CD4-positive, alpha-beta T cell treated with Interleukin-1 beta for 1 hour (primary cell): ENCODE data around the gene LPP.

Source experiments
- DNase-seq, 2 donors: peaks; one replicate each; pipeline ENCODE4 v3.0.0-alpha.2; 2020 to 2022

LPP gene

DNA sequence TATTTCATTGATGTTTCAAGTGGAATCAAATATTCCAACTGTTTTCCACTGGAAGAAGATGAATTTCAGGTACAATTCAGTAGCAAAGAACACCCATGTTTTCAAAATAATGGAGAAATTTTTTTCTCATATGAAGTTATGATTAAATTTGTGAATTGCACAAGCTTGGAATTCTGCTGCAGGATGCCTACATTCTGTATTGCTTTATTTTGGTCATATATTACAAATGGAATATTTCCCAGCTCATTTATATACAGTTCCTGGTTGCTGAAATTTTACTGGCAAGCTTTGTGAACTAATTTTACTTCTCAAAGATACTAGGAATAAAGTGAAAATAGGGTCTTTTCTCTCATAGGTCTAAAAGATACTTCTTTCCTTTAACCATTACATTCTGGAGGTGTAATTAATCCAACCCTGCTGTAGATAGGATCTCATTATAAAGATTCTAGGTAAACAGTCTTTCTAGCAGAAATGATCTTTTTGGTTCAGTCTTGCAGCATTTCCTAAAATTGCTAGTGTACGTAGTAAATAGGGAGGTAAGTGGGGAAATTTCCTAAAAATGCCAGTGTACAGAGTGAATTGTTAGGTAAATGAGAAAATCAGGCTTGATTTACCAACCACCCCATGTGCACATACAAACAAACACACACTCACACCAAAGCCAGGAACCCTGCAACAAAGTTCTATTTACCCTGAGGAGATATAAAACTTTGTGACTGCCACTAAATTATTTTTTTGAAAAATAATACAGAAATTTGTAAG lies 624.3 kb downstream of the LPP start:
- DNase-seq, result no peak

DNA sequence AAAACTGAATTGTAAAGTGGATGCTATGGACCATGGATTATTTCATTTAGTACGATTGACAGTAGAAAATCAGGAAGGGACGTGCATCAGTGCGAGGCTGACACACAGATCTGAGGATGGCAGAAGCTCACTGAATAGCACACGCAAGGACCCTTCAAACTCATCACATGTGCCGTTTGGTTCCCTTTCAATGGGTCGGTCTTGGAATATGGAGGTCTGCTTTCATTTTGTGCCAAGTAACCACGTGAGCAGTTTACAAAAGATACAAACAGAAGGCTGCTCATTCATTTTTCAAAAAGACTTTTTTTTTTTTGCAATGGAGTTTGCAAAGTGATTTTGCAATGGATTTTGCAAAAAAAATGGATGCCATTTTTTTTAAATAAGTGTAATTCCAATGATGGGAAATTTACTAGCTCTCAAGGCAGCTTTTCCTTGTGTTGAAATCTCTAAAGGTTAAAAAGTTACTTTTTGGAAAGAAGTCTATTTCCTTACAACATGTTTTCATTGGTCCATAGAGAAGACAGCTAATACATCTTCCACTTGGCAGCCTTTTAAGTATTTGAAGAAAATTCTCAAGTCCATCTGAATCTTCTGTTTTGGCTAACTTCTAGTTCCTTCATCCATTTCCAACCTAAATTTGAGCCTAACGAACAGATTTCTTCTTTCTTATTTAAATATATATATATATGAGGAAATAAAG lies 625.5 kb downstream of the LPP start:
- no peak for DNase-seq

DNA sequence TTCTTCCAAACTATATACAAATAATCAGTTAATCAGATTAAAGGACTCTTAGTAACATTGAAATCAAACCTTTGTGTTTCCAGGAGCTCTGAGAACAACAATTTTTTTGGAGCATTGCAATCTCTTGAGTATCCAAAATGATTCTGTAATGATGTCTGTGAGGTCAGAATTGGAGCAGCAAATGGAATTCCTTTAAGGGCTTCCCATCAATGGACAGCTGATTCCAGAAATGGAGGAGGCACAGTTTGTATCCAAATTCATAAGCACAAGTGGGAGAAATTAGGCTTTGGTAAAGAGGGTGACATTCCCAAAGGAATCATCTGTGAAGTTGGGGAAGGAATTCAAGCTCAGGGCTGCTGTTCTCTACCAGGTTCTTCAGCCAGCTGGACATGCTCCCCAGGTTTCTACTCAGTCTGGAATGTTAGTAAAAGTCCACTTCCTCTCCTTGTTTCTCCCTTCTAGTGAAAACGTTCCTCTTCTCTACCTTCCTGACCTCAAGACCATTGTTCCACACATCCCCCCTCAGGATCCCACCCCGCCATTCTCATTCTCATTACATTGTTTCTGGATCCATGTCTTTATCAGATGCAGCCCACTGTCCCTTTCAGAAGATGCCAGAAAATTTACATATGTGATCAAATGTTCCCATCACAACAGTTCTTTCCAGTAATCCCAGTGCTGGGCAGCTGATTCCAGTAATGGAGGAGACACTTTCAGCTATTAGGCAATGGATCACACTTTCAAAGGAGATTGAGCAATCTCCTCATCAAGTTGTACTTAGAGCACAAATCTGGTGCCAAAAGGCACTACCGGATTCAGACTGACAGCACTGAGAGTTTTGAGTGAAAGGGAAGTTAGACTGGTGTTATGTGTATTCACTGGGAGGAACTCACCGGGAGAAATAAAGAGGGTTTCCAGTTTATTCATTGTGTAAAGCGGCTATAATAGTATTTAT lies 626.5 kb downstream of the LPP start:
- peak in 1 of 2 donors; percentile 10 for DNase-seq

DNA sequence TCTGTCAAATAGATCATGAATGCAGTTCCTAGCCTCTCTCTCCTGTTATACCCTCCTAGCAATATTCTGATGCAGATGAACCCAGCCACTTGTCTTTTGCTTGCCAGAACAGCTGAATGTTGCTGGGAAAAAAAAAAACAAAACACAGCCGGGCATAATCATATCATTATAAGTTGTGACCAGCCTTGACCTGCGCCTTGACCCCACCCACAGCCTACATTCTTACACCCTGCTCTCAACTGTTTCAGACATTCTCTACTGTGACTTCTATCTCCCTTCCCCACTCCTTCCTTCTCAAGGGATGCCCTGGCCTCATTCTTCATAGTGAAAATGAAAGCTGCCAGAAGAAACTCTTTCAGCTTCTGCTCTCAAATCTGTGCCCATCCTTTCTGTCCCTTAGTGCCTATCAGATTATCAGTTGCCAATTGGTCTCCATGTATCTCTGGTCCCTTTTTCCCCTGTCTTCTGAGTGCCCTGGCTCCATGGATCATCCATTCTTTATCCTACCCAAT lies 628.7 kb downstream of the LPP start:
- no peak for DNase-seq

DNA sequence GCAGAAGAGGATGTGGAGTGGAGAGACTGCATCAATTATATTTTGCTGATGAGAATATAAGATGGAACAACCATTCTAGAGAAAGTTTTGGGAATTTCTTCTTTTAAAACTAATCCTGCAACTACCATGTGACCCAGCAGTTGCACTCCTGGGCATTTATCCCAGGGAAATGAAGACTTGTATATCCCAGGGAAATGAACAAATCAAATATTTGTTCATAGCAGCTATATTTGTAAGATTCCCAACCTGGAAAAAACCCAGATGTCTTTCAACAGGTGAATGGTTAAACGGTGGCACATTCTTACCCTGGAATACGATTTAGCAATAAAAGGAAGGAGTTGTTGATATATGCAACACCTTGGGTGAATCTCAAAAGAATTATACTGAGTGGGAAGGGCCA lies 632.5 kb downstream of the LPP start:
- DNase-seq, result no peak

DNA sequence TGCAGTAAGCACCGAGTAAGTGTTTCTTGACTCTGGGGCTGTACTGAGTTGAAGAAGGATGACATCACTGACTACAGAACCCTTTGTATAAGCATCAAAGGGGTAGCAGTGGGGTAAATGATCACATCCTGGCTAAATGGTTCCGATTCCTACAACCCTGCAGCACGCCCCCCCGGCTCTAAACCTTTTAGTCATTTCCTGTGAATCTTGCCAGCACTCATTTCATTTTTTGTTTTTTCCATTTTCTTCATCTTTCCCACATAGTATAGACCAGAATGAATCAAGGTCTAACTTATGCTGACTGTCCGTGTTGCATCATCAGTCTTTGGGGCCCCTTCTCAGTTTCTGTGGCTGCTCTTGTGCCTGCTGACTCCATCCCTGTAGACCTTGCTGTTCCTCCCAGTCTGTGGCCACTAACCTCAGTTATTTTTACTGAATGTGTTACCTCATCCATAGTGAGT lies 634.7 kb downstream of the LPP start:
- peak; percentile 30 to 58 for DNase-seq

DNA sequence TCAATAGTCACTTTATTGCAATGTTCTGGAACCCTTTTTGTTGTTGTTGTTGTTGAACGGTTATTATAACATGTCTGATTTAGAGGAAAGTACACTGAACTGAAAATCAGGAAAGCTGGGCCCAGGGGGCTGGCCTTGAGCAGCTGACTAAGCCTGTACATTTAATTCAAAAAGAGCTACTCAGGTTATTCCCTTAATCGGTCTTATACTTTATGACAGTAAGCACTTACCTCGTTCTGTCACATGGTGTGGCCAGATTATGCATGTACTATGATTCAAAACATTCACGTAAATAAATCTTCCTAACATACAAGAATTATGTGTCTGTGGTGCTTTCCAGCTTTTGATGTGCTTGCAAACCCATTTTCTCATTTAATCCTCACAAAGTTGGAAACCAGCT lies 635.3 kb downstream of the LPP start:
- DNase-seq, result no peak

DNA sequence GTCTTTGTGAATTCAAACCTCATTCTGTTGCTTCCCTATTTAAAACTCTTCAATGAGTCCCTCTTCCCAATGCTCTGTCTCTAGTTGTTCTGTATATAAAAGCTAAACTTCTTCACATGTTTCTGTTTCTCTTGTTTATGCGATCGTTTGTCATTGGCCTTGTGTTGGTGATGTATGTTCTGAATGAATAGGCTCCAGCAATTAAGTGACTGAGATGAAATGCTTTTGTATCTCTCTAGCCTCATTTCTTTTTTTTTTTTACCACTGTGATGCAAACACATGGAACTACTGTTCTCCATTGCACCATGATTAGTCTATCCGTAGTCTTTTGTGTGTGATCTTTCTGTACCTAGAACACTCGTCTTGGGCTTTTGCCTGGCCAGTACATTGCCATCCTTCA lies 637.4 kb downstream of the LPP start:
- DNase-seq, result no peak

DNA sequence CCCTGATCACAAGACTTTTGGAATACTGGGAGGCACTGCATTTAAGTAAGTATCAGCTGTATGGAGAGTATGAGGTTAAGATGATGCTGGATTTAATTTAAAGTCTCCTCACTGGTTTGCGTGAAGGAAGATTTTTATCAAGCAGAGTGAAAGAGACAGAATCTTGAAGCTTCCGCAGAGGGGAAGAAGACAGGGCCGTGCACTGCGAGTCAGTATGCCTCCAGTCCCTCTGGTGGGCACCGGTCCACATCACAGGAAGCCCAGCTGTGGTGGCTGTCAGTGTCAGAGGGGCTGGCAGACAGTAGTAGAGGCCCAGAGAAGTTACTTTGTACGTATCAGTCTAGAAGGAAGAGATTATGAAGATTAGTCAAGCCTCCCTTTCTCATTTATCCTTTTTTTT lies 638.8 kb downstream of the LPP start:
- DNase-seq, result no peak

DNA sequence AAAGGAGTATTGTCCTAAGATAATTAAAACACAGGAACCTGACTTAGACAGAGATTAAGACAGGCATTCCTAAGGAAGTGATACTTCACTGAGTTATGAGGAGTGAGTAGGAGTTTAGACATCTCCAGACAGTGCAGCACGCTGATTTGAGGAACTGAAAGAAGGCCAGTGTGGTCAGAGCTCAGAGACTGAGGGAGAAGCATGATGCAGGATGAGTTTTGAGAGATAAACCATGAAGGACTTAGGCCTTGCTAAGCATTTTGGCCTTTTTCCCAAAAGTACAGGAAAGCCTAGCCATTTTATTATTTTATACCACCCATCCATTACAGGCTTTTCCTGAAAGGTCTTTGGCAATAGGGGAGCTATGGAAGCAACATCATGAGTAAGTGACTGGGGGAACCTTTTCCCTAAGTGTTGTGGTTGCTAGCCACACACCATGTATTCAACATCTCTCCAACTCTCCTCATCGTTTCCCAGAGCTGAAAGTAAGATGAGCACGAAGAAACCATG lies 642.2 kb downstream of the LPP start:
- peak in 1 of 2 donors; percentile 47 for DNase-seq

DNA sequence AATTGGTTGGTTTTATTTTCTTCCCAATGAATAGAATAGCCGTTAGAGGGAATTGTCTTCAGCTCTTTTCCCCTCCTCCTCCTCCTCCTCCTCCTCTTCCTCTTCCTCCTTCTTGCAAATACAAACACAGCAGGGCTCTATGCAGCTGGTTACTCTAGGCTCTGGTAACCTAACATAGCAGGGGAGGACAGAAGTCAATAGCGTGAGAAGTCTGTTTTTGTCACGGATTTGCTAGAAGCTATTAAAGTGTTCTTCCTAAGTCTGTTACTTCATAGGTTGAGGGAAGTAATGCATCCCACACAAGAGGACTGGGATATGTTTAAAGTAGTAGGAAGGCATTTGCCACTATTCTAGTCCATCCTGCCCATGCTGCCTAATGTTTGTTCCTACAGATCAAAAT lies 643.1 kb downstream of the LPP start:
- no peak for DNase-seq

DNA sequence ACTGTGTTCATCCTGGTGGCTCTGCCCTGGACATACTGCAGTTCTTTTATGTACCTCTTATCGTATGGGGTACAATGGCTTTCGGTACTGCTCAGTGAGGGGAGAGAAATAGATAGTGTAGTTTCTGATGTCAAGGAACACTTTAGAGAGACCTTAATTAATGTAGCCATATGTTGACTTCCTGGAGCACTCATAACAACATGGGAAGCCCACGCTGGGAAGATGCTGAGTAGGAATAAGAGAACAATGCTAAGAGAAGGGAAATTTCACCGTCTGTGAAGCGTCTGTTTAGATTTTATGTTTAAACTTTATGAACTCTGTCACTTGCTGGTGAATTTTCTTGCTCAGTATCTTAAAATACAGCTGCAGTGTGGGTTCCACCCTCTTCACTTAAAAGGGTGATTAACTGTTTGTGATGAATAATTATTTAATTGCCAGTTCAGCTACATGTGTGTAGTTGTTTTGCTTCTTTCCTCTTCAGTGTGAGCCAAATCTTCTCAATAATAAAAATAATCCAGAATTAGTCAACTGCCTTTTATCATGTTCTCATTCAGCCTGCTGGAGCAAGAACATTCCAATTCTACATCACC lies 644.7 kb downstream of the LPP start:
- no peak for DNase-seq

DNA sequence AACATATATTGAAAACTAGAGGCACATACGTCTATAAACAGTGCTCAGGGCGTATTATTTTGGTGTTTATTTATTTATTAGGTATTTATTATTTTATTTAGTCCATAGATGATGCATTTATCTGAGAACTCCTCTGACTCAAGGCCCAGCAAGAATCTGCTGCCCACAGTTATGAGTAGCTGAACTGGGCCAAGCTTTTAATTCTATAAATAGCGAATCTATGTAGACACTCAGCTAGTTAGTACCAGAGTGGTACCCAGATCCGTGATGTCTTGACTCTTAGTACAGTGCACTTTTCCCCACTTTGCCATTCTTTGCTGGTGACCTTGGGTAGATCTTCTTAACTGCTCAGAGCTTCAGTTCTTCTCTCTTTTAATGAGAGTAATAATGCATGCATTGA lies 647.4 kb downstream of the LPP start:
- no peak for DNase-seq

DNA sequence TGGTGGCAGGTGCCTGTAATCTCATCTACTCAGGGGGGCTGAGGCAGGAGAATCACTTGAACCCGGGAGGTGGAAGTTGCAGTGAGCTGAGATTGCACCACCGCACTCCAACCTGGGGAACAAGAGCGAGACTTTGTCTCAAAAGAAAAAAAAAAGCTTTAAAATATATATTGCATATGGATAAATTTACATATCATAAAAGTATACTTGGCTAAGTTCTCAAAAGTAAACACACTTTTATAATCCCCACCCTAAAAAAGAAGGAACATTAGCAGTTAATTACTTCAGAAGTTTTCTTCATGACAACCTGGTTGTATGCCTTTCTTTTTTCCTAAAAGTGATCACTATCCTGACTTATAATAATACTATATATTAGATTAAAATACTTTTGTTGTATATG lies 648.7 kb downstream of the LPP start:
- no peak for DNase-seq

DNA sequence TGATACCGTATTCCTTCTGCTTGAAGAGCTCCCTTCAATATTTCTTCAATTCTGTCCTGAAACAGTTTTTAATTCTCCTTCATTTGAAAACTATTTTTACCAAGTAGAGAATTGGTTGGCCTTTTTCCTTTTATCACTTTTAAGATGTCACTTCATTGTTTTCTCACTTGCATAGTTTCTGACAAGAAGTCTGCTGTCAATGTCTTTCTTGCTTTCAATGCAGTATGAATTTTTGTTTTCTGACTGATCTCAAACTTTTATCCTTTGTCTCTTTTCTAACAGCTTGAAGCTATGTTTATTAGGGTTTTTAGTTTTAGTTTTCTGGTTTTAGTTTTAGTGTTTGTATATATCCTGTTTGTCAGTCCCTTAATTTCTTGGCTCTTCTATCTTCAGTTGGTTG lies 653.0 kb downstream of the LPP start:
- no peak for DNase-seq

DNA sequence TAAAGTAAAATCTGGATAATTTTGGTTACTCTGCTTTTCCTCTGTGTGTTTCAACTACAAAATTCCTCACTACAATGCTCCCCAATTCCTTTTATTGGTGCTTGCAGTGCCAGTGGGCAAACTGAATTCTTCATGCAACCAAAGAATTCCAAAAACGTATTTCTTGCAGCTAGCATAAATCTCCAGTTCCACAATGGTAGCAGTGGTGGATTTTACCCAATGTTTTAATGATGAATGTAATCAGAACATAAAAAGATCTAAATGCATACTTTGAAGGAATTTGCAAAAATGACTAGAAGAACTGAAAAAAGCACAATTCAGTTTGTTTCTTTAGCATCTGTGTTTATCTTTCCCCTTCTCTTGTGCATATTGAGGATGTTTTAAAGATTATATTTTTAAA lies 658.2 kb downstream of the LPP start:
- DNase-seq, result no peak

DNA sequence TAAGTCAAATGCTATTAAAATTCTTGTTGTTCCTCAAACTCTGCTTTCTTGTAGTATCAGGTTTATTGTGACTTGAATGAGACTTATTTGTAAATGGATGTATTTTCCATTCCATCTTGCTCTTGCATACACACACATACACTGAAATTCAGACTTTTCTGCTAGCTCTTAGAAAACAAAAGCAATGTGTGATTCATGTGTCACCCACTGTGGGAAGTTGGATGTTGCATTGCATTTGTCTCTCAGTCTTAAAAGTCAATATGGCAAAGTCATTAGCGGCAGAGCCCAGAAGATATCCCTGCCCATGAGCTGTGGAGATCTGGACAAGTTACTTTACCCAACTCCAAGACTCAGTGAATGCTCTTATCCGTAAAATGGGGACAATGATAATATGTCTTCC lies 660.6 kb downstream of the LPP start:
- no peak for DNase-seq

DNA sequence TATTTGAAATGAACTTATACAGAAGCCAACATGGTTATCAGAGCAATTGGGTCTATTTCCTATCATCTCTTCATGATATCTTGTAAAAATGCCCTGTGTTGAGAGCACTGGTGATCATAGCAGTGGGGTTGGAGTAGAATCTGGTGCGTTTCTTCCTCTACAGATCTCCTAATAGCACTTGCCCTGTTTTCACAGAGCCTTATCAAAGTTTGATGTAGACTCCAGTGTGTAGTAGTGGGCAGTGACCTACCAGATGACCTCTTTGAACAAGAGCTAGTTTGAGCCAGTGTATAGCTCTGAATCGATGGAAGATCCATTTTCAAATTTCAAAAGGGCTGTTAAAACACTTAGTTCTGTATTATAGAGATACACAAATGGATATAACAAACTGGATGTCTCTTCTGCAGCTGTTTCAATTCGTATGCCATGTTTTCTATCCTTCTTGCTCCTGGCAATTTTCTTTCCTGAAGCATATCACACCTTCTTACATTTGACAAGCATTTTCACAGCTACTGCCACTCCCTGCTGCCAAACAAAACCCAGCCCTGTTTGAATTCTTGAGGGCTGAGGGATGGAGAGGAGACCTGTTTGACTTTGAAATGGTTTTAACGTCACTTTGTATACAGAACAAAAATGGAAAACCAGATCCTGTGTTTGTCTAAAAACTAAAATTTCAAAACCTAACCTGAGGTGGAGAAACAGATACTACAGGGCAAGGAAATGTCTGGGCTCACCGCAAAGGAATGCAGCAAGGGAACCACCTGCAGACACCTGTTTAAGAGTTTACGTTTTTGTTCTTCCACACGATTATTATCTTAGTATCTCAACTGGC lies 663.4 kb downstream of the LPP start:
- DNase-seq, result no peak

DNA sequence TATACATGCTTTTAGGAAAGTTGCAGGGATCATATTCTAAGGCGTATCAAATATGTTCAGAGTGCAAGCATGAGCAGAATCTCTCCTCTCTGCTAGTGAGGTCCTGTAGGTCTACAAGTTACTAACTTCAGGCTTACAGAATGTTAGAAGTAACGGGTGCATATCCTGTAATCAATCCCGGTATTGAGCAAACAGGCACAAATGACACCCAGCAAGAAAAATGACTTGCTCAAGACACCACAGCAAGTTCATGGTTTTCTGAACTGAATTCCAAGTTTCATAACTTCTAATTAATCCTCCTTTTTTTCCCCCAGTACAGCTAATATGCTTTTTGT lies 663.9 kb downstream of the LPP start:
- no peak for DNase-seq

DNA sequence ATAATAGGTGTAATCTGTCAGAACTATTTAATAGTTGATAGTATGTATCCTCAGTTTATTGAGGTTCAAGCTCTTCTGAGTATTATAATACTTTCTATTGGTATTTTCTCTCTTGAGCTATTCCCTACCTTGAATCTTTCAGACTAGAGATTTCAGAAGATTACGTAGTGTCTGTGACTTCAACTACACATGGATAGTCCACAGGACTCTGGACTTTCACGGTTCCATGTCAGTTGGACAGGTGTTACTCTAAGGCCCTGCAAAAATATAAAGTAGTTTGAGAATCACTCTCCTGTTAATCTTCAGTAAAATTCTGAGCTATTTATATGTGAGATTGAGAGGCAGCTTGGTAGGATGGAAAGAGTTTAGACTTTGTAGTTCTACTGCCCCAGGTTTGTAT lies 664.3 kb downstream of the LPP start:
- DNase-seq, result no peak

DNA sequence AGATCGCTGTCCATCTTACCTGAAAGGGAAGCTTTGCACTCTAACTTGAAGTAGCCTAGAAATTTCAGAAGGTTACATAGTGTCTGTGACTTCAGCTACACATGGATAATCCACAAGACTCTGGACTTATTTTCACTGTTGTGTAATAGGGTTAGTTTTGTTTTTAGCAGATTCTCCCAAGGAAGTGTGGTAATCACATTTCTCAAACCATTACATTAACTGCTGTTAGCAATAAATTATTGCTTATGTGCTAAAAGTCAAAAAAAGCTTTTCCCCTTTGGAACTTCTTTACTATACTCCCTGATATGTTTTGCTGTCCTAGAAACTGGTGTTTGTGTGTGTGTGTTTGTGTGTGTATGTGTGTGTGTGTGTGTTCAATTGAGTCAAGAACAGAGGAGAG lies 666.0 kb downstream of the LPP start:
- no peak for DNase-seq

DNA sequence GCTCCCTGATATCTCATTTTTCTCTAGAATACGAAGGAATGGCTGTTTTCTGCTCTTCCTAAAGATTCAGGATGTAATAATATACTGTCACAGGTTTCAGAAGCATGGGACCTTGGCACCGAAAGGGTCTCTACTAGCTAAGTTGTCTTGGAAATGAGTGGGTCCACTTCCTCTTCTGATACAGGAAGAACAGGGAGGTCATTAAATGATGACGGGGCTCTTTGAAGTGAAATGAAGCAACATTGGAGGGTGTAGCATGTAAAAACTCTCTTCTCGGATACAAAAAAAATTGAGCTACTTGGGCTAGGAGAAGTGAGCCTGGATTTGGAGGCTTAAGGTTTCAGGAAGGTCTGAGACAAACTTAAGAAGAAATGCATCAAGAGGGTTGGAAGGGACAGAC lies 668.0 kb downstream of the LPP start:
- peak in 1 of 2 donors; percentile 24 for DNase-seq
